Measurements from ENCODE around the gene ENGASE.

DNA sequence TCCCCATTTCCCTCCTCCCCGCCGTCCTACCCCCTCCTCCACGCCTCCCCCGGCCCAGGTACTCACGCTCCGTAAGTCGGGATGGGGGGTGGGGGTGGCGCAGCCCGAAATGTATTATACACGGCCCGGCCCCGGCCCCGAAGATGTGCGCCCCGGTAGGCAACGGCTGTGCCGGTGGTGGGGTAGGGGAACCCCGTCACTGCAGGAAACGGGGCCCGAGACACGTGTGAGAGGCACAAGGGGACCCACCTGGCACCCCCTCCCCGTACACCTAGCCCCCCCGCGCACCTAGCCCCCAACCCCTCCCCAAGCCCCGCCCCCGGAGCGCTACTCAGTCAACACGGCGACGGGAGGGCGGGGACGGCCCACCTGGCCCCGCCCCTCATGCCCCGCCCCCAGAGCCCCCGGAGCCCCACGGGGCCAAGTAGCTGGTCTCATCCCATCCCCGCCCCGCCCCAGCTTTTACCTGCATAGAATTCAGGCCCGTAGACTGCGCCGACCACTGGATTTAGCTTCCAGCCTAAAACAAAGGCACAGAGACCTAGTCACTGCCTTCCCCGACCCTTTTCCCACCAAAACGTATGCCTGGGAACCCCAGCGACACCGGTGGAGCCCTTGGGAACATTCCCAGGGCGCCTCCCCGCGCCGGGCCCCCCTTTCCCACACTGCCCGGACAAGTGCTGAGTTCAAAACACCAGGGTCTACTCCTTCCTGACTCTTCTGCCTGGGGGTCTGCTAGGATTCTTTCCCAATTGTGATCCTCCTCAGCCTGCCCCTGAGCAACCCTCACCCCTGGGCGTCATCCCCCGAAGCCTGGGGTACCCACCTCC lies 22.8 kb downstream of the ENGASE start:
- TF ChIP-seq POLR2AphosphoS5 (IDR thresholded peaks at IDR 0.05; ENCODE audit: low read depth): no peak
- TF ChIP-seq, protein P1, sequence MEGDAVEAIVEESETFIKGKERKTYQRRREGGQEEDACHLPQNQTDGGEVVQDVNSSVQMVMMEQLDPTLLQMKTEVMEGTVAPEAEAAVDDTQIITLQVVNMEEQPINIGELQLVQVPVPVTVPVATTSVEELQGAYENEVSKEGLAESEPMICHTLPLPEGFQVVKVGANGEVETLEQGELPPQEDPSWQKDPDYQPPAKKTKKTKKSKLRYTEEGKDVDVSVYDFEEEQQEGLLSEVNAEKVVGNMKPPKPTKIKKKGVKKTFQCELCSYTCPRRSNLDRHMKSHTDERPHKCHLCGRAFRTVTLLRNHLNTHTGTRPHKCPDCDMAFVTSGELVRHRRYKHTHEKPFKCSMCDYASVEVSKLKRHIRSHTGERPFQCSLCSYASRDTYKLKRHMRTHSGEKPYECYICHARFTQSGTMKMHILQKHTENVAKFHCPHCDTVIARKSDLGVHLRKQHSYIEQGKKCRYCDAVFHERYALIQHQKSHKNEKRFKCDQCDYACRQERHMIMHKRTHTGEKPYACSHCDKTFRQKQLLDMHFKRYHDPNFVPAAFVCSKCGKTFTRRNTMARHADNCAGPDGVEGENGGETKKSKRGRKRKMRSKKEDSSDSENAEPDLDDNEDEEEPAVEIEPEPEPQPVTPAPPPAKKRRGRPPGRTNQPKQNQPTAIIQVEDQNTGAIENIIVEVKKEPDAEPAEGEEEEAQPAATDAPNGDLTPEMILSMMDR (conservative IDR thresholded peaks at IDR 0.05; ENCODE audit: low read depth in 2 of 2): no peak

Data from GM23338 (cell line).